Stimulated activated CD8-positive, alpha-beta memory T cell treated with anti-CD3 and anti-CD28 coated beads, Interleukin-15, amount 100 ng/mL, for 4 hours (primary cell): ENCODE data around the gene SULT1C2.
"Not testable (repeated sequence)": the region's sequence is repeated elsewhere in the genome, so short reads cannot be mapped to it uniquely, and the experiment has no call there.

ENCODE experiments used
- DNase-seq, 2 donors: peaks; one replicate each; pipeline ENCODE4 v3.0.0-alpha.2; 2020; ENCODE audit warnings: low read depth in 2 of 2

Gene SULT1C2

DNA sequence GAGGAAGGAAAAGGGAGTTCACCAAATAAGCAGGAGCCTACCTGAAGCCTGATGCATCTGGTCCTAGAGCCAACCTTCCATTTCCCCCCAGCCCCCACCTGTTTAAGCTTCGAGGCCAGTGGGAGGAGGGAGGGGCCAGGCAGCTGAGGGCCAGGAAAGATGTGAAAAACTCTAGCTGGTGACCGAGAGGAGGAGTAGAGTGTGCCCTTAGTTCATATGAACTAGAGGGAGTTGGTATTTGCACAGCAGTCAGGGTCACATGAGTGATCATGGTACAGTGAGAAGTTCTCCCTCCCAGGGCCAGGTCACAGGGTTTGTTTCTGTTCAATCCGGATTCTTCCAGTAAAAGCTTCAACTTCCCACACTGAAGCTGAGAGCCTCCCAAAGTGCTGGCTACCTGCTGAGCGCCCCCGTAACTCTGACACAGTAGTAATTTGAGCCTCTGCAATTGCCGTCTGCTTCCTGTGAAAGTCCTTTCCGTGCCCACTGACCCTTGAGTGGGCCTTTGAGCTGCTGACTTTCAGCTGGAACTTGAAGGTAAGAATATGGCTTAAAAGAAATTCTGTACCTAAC is at the start of gene SULT1C2:
TSS of gene SULT1C2 (plus strand) at position 362 of the 573 bp plus-strand sequence. CDS start 4,773 bp downstream, outside the sequence.
- no peak for DNase-seq

DNA sequence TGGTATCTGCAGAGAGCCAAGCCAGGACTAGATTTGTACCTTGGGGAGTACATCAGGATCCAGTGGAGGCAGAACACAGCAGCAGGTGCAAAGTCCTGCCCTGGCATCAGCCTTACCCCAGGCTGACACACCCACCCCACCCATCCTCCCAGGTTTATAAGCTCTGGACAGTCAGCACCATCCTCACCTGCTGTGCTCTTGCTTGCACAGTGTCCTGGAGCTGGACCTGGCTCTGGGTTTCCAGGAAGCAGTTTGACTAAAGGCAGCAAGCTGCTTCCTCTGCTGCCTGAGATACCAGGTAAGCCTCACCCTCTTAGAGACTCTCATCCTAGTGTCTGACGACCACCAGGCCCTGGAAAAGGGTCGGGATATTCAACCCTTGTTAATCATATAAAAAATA is 48.9 kb upstream of the SULT1C2 start, which contains the start of gene SULT1C3:
TSS of gene SULT1C3 (plus strand) at position 183 of the 400 bp plus-strand sequence. CDS start 7,227 bp downstream, outside the sequence.
- DNase-seq, result no peak

DNA sequence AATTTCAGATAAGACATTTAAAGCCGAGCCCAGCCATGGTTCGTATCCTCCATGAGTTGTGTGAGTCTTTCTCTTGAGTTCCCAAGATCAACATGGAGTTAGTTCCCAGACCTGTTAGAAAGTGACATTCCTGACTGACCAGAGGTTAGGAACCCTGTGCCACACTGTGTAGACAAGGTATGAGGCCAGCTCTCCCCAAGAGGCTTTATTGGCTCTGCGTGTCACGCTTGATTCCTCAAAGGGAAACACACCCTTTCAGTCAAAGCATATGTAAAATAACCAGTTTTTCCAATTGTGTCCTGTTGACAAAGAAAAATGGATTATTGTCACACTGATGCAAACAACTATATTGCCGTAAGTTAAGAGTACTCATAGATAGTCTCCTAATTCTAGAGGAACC is 47.7 kb upstream of the SULT1C2 start:
- DNase-seq, result no peak

DNA sequence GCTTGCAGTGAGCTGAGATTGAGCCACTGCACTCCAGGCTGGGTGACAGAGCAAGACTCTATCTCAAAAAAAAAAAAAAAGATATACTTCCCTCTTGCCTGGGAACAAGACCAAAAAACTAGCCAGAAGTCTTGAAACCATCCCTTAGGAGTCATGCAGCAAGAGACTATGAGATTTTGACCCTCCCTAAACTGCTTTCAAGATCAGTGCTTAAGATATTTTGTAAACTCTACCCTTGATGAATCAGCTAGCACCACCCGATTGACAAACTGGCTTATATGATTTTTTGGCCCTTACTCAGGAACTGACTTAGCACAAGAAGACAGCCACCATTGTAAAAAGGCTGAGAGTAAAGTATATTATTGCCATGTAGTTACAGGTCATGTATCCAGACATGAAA is 45.1 kb upstream of the SULT1C2 start:
- no peak for DNase-seq

DNA sequence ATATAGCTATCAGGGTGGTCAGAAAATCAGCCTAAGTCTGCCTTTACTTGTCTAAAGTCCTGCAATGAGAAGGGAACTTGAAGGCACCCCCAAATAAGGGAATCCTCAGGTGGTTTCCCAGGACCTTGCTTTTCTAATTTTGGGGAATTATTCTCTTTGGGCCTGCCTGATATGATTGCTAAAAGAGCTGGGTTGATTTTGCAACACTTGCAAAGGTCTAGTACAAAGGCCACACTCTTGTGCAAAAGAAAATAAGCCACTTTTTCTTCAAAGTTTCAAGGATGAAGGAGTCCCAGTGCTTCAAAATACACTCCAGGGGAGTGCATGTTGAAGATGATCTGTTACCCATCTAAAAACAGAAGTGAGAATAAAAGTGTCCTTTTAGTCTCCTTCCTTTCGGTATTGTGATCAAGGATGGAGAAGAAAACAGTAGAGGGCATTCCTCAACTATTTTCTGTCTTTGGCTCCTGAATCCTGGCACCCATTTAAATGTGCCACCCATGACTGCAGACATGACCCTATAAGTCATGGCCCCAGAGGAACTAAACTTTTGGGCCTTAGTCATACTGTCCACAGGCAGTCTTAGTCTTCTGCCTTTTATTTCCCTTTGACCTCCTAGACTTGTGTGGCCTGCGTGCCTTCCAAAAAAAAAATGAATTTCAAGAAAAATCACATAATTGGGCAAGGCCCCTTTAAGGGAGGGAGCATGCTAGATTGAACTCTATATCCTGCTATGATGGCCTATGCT is 43.9 kb upstream of the SULT1C2 start:
- DNase-seq, result no peak

DNA sequence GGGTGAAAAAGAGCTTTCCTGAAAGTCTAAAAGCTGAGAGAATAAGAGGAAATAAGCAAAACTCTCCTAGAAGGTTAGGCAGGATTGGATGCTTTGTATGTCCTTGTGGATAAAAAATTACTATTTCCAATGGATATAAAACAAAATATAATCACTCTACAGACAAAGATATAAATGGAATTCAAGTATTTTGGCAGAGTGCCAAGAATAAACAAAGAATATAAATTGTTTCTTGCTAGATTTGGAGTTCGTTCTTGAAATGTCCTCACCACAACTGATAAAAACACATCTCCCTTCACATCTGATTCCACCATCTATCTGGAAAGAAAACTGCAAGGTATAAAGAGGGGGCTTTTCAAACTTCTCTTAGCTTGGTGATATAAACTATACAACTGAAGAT is 35.6 kb upstream of the SULT1C2 start:
- DNase-seq, result no peak

DNA sequence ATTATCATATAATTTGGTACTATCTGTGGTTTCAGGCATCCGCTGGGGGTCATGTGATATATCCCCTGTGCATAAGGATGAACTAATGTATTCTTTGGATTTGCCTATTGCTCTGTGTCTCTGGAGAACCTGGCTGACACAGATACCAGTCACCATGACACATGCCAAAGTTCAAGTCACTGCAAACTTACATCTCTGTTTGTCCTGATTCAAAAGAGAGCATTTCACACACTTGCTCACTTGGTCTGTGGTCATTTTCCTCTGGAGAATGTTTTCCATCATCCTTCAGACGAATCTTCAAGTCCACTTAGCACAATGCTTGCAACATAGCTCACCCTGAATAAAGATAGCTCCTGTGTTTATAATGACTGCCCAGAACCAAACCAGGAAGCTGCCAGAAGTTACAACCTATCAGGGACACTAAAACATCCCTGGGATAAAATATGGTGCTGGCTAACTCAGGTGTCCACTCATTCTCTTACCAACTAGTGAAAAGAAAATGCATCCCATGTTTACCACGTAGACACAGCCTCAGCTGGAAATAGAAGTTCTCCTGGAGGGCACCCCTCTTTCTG is 30.9 kb upstream of the SULT1C2 start:
- DNase-seq, result no peak

DNA sequence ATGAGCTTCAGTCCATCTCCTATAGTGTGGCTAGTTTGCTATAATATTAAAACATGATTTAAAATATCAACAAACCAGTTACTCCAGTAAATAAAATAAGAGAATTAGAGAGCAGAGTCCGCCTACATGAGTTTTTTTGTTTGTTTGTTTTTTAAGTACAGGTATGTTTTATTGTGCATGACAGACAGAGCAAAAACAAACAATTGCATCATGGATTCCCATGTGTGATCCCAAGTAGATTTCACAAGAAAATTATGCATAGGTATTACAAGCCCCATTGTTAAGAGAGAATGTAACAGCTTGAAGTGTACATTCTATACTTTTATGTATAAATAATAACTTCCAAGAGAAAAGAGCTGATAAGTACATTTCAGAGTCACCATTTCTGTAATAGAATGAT is 27.9 kb upstream of the SULT1C2 start:
- DNase-seq, result no peak

DNA sequence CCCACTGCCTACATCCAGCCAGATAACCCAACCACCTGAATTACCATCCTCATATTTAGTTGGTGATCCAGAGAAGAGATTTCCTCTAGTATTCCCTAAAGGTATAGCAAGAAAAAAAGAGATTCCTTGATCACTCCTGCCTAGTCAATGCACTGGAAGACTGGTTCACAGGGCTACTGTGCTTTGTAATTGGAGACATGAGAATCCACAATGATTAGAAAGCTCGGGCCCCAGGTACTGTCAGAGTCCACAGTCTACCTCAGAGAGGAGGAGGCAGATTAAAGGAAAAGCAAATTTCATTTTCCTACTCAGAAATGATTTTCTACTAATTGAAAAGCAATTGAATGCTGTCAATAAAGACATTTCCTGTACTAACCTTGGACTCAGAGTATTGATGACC is 26.7 kb upstream of the SULT1C2 start:
- DNase-seq, result no peak

DNA sequence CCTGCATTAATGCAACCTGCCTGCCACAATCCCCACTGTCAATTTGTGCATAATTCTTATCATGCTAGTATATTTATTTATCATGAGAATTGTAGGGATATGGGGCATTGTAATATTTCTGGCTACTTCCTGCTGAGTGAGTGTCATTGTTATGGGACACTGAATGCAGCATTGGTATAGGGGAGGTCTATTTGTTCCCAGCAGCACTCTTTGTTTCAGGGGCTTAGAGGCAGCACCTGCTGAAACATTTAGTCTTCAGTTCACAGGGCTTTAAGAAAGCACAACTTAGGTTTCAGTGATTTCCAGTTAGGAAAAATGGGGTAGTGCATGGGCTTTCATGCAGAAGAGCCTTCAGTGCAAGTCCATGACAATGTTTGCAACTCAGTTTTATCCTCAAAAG is 25.3 kb upstream of the SULT1C2 start:
- no peak for DNase-seq

DNA sequence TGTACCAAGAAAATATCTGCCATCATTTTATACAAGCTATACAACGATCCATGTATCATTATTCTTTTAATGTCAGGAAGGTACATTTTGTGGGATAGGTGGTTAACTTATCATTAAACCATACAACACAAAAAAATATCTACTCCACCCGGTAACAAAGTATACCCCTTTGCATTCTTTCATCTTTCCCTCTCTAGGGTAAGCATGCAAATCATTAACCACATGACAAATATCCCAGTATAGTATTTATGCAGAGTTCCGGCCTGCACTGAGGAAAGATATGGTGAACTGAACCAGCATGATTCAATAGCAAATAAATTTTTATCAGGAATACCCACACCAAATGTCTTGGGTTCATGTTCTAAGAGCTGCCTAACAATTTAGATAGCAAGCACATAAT is 22.5 kb upstream of the SULT1C2 start:
- no peak for DNase-seq

DNA sequence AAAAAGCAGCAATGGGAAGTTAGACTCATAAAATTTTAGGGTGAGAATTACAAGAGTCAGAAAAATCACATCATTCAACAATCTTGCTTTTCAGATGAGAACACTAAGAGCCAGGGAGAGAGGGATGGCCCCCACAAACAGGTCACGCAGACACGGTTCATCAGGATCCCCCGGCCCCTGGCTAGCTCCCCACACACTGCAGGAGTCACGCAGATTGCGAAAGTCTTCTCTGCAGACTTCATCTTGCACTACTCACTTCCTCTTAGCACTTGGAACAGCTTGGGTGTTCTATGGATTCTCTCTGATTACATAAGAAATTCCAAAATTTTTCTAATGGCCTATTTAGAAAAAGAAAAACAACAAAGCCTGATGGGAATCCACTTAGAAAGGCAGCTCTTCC is 21.6 kb upstream of the SULT1C2 start:
- DNase-seq, result no peak

DNA sequence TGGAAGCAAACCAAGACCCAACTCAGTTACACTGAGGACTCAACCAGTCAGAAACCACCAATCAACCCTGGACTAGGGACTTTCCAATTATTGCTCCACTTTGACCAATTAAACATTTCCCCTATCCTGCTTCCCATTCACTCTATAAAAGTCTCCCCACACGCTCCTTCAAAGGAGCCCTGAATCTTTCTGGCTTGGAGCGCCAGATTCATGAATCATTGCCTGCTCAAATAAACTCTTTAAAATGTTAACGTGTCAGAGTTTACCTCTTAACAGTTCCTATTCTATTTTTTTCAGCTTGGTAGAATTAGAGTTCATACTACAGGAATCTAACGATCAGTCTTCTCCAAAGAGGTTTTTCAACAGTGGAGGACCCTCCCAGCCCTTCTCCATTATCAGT is 20.7 kb upstream of the SULT1C2 start:
- no peak for DNase-seq

DNA sequence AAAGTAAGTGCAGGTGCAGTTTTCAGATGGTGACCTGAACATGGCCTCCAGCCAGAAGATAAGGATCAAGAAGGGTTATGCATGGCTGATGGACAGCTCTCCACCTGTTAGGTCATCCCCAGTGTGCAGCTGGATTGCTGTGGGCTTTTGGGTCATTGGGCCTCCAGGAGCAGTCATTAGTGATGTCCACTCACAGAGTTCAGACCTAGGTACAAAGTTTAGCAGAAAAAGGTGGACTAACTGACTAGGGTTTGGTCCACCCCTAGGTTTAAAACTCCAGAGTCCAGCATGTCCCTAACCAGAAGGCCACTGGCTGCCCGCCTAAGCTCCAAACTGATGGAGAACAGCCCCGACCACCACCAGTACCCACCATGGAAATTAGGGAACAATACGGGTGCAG is 18.3 kb upstream of the SULT1C2 start:
- no peak for DNase-seq

DNA sequence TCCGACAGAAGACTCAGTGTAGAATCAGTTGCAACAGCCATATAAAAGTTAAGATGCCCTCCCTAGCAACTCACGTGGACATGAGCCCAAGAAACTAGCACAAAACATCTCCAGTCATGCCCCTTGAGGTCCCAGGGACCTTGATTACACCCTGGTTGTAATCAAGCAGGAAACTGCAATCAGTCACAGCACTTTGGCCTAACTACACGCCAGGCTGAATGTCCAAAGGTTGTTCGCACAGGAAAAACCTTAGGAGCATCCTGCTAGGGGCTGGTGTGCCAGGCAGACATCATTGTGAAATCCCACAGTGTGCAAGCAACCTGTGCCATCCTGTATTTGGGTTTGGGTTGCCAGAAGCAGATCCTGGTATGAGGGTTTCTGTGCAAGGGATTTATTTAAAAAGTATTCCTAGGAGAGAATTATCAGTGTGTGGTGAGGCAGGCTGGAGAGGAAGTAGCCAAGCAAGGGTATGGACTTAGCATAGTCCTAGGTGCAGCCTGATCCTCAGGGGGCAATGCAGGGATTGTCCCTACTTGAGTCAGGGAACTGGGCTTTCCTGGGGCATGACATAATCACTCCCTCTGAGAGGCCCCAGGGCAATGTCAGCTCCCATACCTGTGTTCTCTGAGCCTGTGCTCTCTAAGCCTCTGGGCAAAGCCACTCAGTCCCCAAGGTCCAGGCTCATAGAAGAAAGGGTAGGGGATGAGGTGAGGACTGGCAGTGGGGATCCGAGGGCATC is 17.8 kb upstream of the SULT1C2 start:
- no peak for DNase-seq

DNA sequence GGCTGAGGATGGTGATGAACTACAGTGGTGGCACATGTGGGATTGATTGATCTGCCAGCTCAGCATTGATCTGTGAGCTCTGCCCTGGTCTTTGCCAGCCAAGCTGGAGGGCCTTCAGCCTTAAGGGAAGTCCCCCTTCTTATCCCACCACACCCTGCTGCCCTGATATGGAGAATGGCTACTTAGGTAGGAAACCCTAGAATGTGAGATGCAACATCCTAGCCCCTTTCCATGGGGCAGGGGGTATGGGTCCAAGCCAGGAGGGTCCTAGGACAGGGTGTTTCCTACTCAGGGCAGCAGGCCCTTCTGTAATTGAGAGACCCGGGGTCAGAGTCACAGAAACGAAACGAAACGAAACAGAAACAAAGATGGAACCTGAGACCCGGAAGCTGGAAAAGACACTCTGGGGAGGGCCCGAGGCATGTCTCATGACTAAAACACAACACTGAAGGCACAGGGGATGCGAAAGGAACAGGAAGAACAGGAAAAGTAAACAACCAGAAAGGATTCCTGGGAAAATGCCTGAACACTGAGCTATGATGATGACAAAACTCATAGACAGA is 16.9 kb upstream of the SULT1C2 start:
- DNase-seq, result no peak

DNA sequence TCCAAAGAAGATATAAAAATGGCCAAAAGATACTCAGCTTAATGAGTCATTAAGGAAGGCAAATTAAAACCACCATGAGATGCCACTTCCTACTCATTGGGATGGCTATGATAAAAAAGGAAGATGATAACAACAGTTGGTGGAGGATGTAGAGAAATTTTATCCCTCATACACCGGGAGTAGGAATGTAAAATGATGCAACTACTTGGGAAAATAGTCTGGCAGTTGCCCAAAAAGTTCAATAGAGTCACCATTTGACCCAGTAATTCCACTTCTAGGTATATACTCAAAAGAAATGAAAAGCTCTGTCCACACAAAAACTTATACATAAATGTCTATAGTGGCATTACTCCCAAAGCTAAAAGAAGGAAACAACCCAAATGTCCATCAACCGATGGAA is 10.1 kb upstream of the SULT1C2 start:
- no peak for DNase-seq

DNA sequence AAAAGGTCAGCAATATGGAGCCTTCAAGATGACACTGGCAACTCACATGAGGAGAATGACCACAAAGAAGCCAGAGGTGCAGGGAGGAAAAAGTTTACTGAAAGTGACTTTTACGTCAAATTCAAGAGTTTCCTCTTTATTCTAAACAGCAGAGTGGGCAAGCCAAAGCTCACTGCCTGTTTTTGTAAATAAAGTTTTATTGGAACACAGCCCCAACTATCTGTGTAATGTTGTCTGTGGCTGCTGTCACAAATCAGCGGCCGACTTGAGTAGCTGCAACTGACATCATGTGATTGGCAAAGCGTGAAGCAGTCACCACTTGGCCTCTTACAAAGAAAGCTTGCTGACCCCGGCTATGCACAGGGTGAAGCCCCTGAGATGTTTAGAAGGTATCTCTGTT is 9.2 kb upstream of the SULT1C2 start:
- DNase-seq, result no peak

DNA sequence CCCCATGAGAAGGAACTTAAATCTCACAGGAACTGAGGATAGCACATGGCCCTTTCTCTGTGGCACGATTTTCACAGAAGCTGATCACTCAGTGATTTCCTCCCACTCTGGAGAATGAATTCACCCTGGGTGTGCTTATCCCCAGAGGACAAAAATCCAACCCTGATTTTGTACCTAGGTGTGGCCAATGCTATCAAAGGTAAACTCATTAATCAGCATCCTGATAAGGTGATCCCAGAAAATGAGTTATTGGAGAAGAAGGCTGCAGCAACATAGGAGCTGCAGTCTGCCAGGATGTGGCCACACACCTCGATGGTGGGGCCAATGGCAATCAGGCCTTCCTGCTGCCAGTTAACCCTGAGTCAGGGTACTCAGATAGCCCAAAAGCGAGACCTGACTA is 8.2 kb upstream of the SULT1C2 start:
- no peak for DNase-seq

DNA sequence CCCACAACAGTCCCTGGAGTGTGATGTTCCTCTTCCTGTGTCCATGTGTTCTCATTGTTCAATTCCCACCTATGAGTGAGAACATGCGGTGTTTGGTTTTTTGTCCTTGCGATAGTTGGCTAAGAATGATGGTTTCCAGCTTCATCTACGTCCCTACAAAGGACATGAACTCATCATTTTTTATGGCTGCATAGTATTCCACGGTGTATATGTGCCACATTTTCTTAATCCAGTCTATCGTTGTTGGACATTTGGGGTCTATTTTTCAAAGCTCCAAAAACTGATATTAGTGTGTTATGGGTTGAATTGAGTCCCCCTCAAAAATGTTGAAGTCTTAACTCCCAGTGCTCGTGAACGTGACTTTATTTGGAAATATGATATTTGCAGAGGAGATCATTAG is 4.1 kb upstream of the SULT1C2 start:
- DNase-seq, result not testable (repeated sequence)

DNA sequence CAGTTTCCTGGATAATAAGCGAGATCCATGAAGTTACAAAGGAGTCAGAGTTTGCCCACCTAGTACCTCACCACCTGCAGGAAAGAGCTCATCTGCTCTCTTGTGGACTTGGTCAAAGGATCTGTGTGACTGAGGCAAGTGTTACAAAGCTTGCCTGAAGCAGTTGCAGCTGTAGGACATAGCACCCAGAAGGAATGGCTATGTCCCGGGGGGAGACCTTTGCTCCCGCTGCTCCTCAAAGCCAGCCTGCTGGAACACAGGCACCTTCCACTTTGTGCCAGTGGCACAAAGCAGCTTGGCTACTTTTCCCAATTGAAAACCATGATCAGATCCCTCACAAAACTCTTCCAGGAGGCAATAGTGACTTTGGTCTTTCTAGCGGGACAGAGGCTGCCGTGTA is 3.1 kb upstream of the SULT1C2 start:
- no peak for DNase-seq

DNA sequence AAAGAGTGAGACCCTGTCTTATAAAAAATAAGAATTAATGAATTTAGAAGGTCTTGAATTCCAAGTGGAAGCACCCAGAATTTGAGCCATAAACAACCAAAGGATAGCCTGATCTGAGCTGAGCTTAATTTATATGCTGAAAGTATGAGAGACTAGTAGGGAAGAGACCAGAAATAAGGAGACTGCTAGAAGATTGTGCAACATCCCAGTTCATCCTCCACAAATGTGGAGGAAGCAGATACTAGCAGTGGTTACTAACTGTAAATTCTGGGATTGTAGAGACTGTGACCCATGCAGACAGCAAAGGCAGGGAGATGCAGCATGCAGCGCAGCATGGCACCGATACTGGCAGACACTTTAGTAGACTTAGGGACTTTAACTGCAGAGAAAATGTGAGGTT is 1.5 kb upstream of the SULT1C2 start:
- DNase-seq, result no peak
